ENCODE data around the gene SBNO2. TPM values are rescaled to one million over a fixed set of nuclear protein-coding genes. Genes with fewer than 3 reads are reported as not detected.

SBNO2 gene
- total RNA-seq, 4 donors from 2014 or later, result 22.2 to 49.8 (median 30.9) TPM

- in situ Hi-C loops (cut with MboI; ENCODE audit: low sequenced_read_pairs in 4 of 4), result loop anchor here in 1 of 4 donors (10.0 kb wide), 1 partner anchor 81 kb away; no protein-coding TSS in a partner anchor
- Histone ChIP-seq H3K4me3 (peak overlapping the region in 1 of 4 donors; percentile 29), H3K27ac (peak overlapping the region; percentile 73 to 81 (median 80)), H3K9me3 (no peaks in the 10 kb centered on the region), H3K36me3 (peaks cover 0 to 36% of the 10 kb centered on the region in 2 donors), H3K27me3 (no peaks in the 10 kb centered on the region), H3K4me1 (peaks cover 5 to 12% of the 10 kb centered on the region in 2 donors)
- ATAC-seq, result no peak
- intact Hi-C loops (cut with DNase I; ENCODE audit: low total_unique reads), result loop anchor here (1.0 to 5.0 kb wide), 3 partner anchors 38 to 126 kb away; no protein-coding TSS in a partner anchor
- DNase-seq, result no peak
- no peak for TF ChIP-seq CTCF (IDR thresholded peaks at IDR 0.05 in 4 of 5, conservative IDR thresholded peaks at IDR 0.05 in 1 of 5)
These were observed 60.0 kb downstream of the SBNO2 start for GRCh38 chr19:1113986-1114483.

DNA sequence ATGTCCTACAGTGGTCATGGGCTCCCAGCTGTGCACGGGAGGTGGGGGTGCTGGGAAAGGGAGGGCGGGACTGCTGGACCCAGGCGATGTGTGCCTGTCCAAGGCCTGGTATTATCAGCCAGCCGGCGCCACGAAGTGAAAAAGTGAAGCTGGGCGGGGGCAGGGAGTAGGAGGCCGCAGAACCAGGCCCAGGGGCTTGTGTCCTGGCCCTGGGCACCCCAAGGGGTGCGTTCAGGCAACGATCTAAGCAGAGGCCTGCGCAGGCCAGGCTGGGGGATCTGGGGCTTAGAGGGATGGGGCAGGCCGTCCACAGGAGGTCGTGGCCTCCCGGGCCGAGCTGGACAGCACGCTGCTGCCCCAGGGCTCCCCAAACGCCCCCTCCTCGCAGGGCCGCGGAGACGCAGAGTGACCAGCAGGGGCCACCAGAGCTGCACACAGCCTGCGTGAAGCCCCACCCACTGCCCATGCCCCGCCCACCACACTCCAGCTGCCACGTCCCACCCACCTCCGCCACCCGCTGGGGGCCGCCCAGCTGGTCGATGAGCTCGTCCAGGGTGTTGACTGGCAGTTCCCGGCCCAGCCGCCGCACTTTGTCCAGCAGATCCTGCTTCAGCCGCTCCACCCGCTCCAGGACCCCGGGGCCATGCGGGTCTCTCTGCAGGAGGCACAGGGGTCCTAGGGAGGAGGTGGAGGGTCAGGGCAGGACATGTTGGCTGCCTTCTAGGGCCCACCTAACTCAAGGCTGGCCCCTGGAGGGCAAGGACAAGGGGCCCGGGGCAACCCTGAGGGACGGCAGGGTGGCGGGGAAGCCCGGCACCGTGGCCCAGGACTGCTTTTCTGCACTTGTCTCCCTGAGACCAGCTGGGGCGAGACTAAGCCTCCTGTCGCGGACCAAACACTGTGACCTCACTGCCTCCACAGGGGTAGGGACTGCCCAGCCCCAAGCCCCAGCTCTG lies 60.8 kb downstream of the SBNO2 start:
- Histone ChIP-seq H3K27me3 (no peaks in the 10 kb centered on the region), H3K27ac (peak overlapping the region; percentile 73 to 81 (median 80)), H3K4me1 (peaks cover 5 to 12% of the 10 kb centered on the region in 2 donors), H3K4me3 (peak overlapping the region in 2 of 4 donors; percentile 12 to 29), H3K9me3 (no peaks in the 10 kb centered on the region), H3K36me3 (peaks cover 0 to 34% of the 10 kb centered on the region in 2 donors)
- peak; percentile 81 to 86 for ATAC-seq
- peak; percentile 92 to 95 for DNase-seq
- intact Hi-C loops (cut with DNase I; ENCODE audit: low total_unique reads) (loop anchor here (1.0 to 5.0 kb wide), 3 partner anchors 39 to 127 kb away; no protein-coding TSS in a partner anchor), in situ Hi-C loops (cut with MboI; ENCODE audit: low sequenced_read_pairs in 4 of 4) (loop anchor here in 1 of 4 donors (10.0 kb wide), 1 partner anchor 81 kb away; no protein-coding TSS in a partner anchor)
- TF ChIP-seq CTCF (IDR thresholded peaks at IDR 0.05 in 4 of 5, conservative IDR thresholded peaks at IDR 0.05 in 1 of 5), result peak; percentile 93 to 99 (median 98)
- peak in 1 of 2 donors; percentile 44 for TF ChIP-seq POLR2A (IDR thresholded peaks at IDR 0.05)

DNA sequence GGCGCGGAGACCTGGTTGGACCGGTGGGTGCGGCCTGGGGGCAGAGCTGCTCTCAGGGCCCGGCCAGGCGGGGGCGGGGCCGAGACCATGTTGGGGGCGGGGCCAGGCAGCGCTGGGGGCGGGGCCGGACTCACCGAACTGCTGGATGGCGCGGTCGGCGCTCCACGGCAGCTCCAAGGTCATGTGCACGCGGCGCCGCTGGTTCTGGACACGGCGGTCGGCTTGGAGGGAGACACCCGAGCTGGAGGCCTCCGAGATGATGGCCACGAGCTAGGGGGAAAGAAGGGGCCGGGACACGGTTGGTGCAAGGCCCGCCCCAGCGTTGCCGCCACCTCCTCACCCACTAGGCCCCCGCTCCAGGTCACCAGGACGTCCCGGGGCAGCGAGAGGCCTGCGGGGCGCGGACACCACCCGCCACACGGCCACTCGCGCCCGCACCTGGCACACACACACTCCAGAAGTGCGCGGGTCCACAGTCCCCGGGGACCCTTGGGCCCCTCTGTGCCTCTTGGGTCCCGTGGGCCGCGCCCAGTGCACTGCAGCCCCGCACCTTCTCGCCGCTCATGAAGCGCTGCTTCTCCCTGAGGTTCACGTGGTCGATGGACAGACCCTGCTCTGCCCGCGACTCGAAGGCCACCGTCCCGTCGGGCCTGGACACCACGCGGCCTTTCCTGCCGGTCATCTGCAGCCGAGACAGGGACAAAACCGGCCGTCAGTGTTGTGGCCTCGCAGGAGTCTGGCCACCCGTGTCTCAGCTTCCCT lies 61.6 kb downstream of the SBNO2 start:
- H3K27me3 ChIP-seq, result no peaks in the 10 kb centered on the region
- peak overlapping the region; percentile 73 to 81 (median 80) for H3K27ac ChIP-seq
- in situ Hi-C loops (cut with MboI; ENCODE audit: low sequenced_read_pairs in 4 of 4), result loop anchor here in 1 of 4 donors (10.0 kb wide), 1 partner anchor 82 kb away; no protein-coding TSS in a partner anchor
- H3K4me1 ChIP-seq, result peaks cover 5 to 12% of the 10 kb centered on the region in 2 donors
- no peaks in the 10 kb centered on the region for H3K9me3 ChIP-seq
- intact Hi-C loops (cut with DNase I; ENCODE audit: low total_unique reads), result loop anchor here (1.0 to 5.0 kb wide), 3 partner anchors 40 to 128 kb away; no protein-coding TSS in a partner anchor
- H3K36me3 ChIP-seq, result peaks cover 0 to 30% of the 10 kb centered on the region in 2 donors
- ATAC-seq (peak in 1 of 2 donors; percentile 8), DNase-seq (peak in 1 of 2 donors; percentile 59)
- TF ChIP-seq POLR2A (IDR thresholded peaks at IDR 0.05) (no peak), CTCF (IDR thresholded peaks at IDR 0.05 in 4 of 5, conservative IDR thresholded peaks at IDR 0.05 in 1 of 5) (no peak)
- no peak overlapping the region for H3K4me3 ChIP-seq

DNA sequence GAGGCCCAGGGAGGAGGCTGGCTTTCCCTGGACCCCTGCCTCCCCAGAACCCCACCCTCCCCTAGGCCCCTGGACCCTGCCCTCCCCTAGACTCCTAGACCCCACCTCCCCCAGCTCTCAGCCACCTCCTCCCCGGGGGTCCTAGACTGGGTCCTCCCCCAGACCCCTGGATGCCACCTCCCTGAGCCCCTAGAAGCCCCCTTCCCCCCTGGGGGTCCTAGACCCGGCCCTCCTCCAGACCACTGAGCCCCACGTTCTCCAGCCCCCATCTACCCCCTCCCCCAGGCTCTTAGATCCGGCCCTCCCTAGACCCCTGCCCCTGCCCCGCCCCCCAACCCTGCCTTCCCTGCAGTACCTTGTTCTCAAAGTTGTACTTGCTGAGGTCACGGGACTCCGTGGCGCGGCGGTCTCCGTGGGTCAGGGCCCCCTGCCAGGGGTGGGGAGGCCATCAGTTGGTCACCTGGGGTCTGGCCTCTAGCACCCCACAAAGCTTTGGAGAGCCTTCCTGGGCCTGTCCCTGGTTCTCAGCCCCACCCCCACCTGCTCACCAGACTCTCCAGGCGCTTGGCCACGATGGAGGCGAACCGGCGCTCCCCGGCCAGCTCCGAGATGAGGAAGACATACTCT lies 62.3 kb downstream of the SBNO2 start:
- H3K36me3 ChIP-seq, result peaks cover 0 to 30% of the 10 kb centered on the region in 2 donors
- peak in 1 of 2 donors; percentile 0 for ATAC-seq
- H3K4me1 ChIP-seq, result peaks cover 5 to 12% of the 10 kb centered on the region in 2 donors
- H3K9me3 ChIP-seq, result no peaks in the 10 kb centered on the region
- H3K27me3 ChIP-seq, result no peaks in the 10 kb centered on the region
- intact Hi-C loops (cut with DNase I; ENCODE audit: low total_unique reads) (loop anchor here (5.0 kb wide), 2 partner anchors 41 to 81 kb away; no protein-coding TSS in a partner anchor), in situ Hi-C loops (cut with MboI; ENCODE audit: low sequenced_read_pairs in 4 of 4) (loop anchor here in 1 of 4 donors (10.0 kb wide), 1 partner anchor 83 kb away; no protein-coding TSS in a partner anchor)
- TF ChIP-seq CTCF (IDR thresholded peaks at IDR 0.05 in 4 of 5, conservative IDR thresholded peaks at IDR 0.05 in 1 of 5) (no peak), POLR2A (IDR thresholded peaks at IDR 0.05) (no peak)
- H3K27ac ChIP-seq, result peak overlapping the region; percentile 53 to 81 (median 80)
- H3K4me3 ChIP-seq, result peak overlapping the region in 1 of 4 donors; percentile 25
- no peak for DNase-seq
